GM21576 (cell line): Measurements from ENCODE around the gene TFF1.

ENCODE experiments used
- ATAC-seq: cut with Tn5 transposase; IDR thresholded peaks from one replicate; pipeline ENCODE4 v1.9.1; 2021; ENCODE audit warnings: mild to moderate bottlenecking, moderate library complexity; ENCODE audit not compliant: unreplicated experiment

Gene TFF1

DNA sequence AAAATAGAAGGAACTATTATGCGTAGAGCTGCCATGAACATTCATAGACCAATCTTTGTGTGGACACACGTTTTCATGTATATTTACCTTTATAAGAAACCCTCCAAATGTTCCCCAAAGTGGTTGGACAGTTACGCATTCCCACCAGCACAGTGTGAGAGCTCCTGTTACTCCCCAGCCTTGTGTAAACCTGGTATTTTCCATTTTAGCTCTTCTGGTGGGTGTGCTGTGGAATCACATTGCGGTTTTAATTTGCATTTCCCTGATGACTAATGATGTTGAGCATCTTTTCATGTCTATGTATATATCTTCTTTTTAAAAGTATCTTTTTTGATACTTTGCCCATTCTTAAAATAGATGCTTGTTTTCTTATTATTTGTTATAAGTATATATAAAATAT is 34.2 kb upstream of the TFF1 start:
- no peak for ATAC-seq

DNA sequence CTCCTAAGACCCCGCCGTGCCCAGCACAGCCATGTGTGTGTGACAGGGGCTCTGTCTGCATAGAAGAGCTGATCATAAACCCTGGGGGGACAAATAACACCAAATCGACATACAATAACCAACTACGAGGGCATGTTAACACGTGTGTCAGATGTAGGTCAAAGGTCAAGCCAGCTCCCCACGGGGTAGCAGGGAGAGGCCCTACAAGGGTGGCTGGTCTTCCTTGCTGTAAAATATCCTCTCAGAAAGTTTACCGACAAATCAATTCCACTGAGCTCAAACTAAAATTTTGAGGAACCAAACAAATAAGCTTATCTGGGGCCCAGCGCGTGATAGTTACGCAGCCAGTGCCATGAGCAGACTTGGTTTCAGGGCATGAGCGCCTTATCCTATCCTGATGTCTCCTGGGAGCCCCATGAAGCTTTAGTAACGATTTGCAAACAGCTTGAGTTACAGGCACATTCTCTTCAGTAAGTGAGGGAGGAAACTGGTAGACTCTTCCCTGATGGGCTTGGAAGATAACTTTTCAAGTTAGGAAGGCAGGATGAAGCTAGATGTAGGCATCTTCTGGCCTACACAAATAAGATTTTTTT is 32.2 kb upstream of the TFF1 start:
- ATAC-seq, result no peak

- no peak for ATAC-seq
Measured at GRCh38 chr21:42397746-42398394, 31.5 kb upstream of the TFF1 start.

DNA sequence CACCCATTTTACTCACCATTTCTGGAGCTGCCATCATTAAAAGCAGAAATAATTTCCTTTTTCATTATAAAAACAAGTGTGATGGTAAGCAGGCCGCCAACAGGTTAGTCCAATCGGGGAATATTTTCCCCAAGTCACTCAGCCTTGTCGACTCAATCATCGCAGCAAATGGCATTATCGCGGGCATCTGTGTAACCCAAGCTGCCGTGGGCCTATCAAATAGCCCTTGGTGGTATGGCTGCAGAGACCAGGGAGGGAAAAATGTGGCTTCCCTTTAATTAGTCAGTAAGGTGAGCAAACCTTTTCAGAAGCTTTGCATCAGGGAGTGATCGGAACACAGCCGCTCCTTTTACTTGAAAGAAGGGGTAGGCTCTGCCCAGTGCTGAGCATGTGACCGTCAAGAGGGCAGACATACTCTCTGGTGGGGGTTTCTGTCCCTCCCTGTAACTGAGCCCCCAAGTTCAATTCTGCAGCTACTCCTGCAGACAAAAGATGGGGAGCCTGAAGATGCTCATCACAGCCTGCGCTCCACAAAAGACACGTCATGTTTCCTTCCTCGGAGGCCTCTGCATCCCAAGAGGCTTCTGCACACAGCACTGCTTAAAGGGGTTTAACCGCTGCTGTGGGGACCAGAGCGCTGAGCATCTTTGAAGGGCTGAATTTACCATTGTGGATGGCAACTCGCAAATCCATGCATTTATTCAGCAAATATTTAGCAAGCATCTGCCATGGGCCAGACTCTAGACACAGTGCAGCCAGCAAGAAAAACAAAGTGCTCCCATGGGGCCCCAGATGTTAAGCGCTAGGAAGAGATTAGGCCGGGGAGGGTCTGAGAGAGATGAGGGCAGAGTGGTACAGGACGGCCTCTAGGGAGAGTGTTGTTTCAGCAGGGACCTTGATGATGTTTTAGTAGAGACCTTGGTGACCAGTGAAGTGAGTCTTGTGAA is 30.7 kb upstream of the TFF1 start:
- ATAC-seq, result no peak

DNA sequence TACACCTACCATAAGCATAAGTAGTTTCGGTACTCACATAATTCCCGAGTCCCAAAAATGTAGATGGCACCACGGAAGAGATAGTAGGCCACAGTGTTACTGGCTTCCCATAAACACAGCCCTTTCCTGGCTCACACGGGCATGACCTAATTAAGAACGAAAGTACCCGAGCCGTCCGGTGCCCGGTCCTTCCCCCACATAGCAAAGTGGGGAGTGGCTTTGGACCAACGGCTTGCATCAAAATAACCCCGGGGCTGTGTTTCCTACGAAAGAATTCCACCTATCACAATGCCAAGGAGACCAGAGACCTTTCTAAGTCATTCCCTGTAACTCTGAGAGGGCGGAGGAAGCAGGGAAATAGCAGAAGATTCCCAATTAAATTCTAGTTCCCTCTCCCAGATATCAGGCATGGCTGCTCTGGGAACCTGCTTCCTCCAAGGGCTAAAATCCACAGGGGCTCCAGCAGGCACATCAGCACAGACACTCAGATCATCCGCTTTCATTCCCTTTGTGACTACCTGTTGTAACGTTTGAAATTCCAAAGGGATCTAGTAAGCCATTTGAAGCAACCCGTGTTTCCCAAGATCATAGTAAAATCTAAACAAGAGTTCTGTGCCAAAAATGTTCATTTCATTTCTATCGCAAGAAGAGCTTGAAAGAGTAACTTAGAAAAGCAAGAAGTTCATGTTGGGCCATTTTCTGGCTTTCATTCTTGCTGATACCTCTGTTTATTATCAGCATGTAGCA is 29.7 kb upstream of the TFF1 start, which contains the start of gene TMPRSS3:
Gene TMPRSS3 (minus strand): TSS at position 148 of the 747 bp plus-strand sequence. CDS start 635 bp downstream, outside the sequence.
- ATAC-seq, result no peak

GRCh38 chr21:42395302-42395701 is 29.0 kb upstream of the TFF1 start:
- ATAC-seq, result no peak

DNA sequence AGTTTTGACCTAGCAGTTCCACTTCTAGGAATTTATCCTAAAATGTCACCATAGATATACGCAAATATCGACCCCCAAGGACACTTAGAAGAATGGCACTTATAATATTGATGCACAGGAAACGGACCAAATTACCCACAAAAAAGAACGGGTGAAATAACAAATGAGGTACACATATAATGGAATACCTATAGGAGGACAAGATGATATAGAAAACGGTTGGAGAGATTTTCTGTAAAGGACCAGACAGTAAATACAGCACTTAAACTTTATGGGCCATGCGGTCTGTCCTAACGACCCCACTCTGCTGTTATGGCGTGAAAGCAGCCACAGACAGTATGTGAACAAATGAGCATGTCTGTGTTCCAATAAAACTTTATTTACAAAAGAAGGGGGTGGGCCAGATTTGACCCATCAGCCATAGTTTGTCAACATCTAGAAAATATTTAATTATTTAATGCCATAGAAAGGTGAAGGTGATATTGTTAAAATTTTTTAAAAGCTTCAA is 27.2 kb upstream of the TFF1 start:
- no peak for ATAC-seq

DNA sequence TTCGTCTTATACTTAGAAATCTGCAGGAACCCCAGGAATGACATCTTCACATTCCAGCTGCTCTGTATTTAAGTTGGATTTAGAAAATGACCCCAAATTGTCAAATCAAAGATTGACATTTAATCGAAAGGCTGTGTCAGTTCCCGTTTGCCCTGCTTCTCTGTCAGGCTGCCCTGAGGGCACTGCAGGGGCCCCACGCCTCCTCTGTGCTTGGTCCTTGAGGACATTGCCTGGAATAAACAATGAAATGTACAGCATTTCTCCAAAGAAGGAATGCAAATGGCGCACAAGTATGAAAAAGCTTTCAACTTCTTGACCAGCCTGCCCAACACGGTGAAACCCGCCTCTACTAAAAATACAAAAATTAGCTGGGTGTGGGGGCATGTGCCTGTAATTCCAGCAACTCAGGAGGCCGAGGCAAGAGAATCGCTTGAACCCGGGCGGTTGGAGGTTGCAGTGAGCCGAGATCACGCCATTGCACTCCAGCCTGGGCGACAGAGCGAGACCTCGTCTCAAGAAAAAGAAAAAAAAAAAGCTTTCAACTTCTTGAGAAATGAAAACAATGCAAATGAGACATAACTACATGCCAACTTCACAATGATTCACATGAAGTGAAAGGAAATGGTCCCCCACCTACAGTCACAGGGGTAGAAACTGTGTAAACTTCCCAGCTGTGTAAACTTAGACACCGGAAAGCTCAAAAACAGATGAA is 26.6 kb upstream of the TFF1 start:
- ATAC-seq, result peak; percentile 68

GRCh38 chr21:42391297-42391696 is 25.0 kb upstream of the TFF1 start:
- no peak for ATAC-seq

DNA sequence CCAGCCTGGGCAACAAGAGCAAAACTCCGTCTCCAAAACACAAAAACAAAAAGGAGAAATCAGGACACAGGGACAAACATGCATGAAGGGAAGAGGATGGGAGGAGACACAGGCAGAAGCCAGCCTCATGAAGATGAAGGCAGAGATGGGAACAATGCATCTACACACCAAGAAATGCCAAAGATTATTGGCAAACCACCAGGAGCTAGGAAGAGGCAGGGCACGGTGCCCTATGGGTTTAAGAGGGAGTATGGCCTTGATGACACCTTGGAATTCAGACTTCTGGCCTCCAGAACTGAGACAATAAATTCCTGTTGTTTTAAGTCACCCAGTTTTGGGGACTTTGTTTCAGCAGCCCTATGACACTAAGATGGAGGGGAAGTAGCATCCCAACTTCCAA is 24.4 kb upstream of the TFF1 start:
- ATAC-seq, result no peak

- no peak for ATAC-seq
Measured at GRCh38 chr21:42390193-42390592, 23.9 kb upstream of the TFF1 start.

GRCh38 chr21:42389449-42389835 is 23.1 kb upstream of the TFF1 start:
- ATAC-seq, result no peak

- no peak for ATAC-seq
Measured at GRCh38 chr21:42388740-42389448, 22.6 kb upstream of the TFF1 start.

- ATAC-seq, result no peak
Measured at GRCh38 chr21:42387843-42388340, 21.6 kb upstream of the TFF1 start.

DNA sequence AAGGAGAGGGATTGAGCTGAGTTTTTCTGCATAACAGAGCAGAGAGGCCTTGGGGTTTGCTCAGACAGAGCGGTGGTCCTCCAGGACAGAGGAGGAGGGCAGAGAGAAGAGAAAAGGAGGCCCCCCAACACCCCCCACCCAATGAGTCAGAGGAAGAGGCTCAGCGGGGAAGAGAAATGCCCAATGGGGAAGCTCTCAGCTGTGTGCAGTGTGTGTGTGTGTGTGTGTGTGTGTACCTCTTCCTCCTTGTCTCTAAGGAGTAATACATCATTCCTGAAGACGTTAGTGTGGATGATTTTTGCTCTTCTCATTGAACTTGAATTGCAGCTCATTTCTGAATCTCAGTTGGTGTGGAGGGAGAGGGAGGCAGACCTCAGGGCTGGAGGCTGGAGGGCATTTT is 20.8 kb upstream of the TFF1 start:
- ATAC-seq, result no peak

- ATAC-seq, result no peak
Measured at GRCh38 chr21:42386034-42386591, 19.8 kb upstream of the TFF1 start.

DNA sequence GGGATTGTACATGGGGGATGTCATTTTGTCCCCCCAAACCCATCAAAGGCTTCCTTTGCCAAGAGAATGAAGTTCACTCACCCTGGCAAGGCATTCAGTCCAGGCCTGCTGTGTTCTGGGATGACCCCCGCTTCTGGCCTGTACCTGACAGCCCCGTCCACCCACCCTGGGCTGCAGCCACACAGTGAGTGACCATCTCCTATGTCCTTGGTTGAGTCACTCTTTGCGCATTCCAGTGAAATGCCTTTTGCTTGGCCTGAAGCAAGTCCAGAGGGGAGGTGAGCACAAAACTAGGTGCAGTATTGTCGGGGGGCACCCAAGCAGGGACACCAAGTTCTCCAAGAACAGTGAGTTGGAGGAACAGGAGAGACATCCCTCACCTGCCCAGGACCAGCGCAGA is 19.3 kb upstream of the TFF1 start:
- no peak for ATAC-seq

DNA sequence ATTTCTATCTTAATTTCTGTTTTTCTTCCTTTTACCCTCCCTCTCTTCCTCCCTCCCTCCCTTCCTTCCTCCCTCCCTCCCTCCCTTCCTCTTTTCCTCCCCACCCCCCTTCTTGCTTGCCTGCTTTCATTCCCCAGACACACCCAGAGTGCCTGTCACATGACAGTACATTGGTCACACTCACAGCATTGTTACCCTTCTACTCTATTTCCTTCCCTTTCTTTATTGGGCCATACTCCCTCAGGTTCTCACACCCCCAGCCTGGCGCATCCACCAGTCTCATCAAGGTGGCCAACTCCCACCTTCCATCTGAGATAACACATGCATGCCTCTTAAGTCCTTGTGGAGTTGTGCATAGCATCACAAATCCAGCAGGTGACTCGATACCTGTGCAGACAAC is 18.7 kb upstream of the TFF1 start:
- no peak for ATAC-seq
